WTC11 (cell line): ENCODE data around the gene NUDT3.

Source experiments
- CREB1 ChIP-seq: sonication (generic); formaldehyde crosslinking; IDR thresholded peaks from 2 replicates; pipeline ENCODE4 v1.8.0; 2023; ENCODE audit warnings: mild to moderate bottlenecking, missing genetic modification reagents
- HMGA2 ChIP-seq: fragments of 250-450 bp; sonication (Bioruptor Pico); IDR thresholded peaks from 2 replicates; pipeline ENCODE4 v1.4.0; 2021; ENCODE audit warnings: mild to moderate bottlenecking, moderate library complexity
- NR1H2 ChIP-seq: sonication (generic); formaldehyde crosslinking; IDR thresholded peaks from 2 replicates; pipeline ENCODE4 v1.9.0; 2021; ENCODE audit warnings: mild to moderate bottlenecking, moderate library complexity, missing genetic modification reagents
- NR3C1 ChIP-seq: sonication (generic); formaldehyde crosslinking; conservative IDR thresholded peaks from 2 replicates; pipeline ENCODE4 v1.8.1; 2023; ENCODE audit warnings: low read depth, mild to moderate bottlenecking, missing genetic modification reagents
- RORB ChIP-seq: fragments of 250-450 bp; sonication (Bioruptor Pico); IDR thresholded peaks from 2 replicates; pipeline ENCODE4 v1.9.0; 2021; ENCODE audit warnings: mild to moderate bottlenecking
- ZNF121 ChIP-seq: sonication (generic); formaldehyde crosslinking; IDR thresholded peaks from 2 replicates; pipeline ENCODE4 v1.8.0; 2023; ENCODE audit warnings: missing genetic modification reagents
- TF ChIP-seq, protein P1 (sequence below): fragments of 200-600 bp; IDR thresholded peaks from 2 replicates; pipeline ENCODE4 v1.8.0; 2022; ENCODE audit warnings: antibody characterized with exemption
- TF ChIP-seq, protein P2 (sequence below): sonication (generic); formaldehyde crosslinking; IDR thresholded peaks from 2 replicates; pipeline ENCODE4 v1.8.0; 2022; ENCODE audit warnings: mild to moderate bottlenecking, missing genetic modification reagents
- TF ChIP-seq, protein P3 (sequence below): sonication (generic); formaldehyde crosslinking; IDR thresholded peaks from 2 replicates; pipeline ENCODE4 v1.8.1; 2023; ENCODE audit warnings: mild to moderate bottlenecking, missing genetic modification reagents, borderline replicate concordance

DNA sequence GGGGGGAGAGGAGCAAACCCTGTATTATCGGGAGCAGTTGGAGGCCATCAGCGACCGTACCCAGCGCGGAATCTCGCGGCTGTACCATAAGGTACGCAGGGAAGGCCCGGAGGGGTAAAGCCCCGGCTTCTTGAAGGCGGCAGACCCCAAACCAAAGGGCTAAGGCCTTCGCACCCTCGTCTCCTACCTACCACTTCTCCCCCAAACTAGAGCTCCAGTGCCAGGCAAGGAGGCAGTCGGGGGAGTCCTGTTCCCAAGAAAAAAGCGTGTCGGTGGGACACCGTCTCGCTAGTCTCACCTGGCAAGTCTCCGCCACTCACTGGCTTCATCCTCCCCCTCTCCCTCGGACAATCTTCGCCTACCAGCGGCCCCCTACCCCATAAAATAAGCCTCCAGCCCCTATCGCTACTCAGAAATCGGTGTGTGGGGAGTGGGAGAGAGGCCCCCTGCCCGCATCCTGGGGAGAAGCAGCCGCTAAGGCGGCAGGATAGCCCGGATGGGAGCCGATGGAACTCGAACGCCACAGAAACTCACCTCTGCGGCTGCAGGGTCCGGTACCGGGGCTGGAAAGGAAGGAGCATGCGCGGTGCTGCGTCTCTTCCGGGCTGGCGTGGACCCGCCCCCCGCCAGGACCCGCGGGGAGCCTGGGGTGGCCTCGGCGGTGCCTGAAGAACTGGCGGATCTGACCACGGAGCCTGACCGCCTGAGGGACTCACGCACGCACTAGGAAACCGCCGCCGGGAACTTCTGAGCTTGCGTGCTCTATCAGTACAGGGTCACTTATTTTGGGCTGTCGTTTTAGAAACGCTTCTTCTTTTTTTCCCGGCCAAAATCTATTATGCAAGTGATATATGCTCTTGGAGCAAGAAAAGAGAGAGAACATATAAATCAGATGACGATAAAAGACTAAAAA, 33.3 kb upstream of the NUDT3 start, which contains the start of gene RPS10:
- TF ChIP-seq, protein P1, sequence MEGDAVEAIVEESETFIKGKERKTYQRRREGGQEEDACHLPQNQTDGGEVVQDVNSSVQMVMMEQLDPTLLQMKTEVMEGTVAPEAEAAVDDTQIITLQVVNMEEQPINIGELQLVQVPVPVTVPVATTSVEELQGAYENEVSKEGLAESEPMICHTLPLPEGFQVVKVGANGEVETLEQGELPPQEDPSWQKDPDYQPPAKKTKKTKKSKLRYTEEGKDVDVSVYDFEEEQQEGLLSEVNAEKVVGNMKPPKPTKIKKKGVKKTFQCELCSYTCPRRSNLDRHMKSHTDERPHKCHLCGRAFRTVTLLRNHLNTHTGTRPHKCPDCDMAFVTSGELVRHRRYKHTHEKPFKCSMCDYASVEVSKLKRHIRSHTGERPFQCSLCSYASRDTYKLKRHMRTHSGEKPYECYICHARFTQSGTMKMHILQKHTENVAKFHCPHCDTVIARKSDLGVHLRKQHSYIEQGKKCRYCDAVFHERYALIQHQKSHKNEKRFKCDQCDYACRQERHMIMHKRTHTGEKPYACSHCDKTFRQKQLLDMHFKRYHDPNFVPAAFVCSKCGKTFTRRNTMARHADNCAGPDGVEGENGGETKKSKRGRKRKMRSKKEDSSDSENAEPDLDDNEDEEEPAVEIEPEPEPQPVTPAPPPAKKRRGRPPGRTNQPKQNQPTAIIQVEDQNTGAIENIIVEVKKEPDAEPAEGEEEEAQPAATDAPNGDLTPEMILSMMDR: no peak
- TF ChIP-seq NR1H2 (no peak), HMGA2 (no peak), NR3C1 (CRISPR knock-in tag) (no peak), RORB (CRISPR knock-in tag) (no peak), ZNF121 (CRISPR knock-in tag) (no peak), CREB1 (CRISPR knock-in tag) (peak; percentile 61; the same call in 1 of the 2 replicates)
- TF ChIP-seq, protein P2, sequence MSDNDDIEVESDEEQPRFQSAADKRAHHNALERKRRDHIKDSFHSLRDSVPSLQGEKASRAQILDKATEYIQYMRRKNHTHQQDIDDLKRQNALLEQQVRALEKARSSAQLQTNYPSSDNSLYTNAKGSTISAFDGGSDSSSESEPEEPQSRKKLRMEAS (CRISPR knock-in tag): peak; percentile 86; the same call in 1 of the 2 replicates
- TF ChIP-seq, protein P3, sequence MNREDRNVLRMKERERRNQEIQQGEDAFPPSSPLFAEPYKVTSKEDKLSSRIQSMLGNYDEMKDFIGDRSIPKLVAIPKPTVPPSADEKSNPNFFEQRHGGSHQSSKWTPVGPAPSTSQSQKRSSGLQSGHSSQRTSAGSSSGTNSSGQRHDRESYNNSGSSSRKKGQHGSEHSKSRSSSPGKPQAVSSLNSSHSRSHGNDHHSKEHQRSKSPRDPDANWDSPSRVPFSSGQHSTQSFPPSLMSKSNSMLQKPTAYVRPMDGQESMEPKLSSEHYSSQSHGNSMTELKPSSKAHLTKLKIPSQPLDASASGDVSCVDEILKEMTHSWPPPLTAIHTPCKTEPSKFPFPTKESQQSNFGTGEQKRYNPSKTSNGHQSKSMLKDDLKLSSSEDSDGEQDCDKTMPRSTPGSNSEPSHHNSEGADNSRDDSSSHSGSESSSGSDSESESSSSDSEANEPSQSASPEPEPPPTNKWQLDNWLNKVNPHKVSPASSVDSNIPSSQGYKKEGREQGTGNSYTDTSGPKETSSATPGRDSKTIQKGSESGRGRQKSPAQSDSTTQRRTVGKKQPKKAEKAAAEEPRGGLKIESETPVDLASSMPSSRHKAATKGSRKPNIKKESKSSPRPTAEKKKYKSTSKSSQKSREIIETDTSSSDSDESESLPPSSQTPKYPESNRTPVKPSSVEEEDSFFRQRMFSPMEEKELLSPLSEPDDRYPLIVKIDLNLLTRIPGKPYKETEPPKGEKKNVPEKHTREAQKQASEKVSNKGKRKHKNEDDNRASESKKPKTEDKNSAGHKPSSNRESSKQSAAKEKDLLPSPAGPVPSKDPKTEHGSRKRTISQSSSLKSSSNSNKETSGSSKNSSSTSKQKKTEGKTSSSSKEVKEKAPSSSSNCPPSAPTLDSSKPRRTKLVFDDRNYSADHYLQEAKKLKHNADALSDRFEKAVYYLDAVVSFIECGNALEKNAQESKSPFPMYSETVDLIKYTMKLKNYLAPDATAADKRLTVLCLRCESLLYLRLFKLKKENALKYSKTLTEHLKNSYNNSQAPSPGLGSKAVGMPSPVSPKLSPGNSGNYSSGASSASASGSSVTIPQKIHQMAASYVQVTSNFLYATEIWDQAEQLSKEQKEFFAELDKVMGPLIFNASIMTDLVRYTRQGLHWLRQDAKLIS (CRISPR knock-in tag): no peak; the same call in 1 of the 2 replicates
